Measurements from ENCODE around the gene SSTR4.

Gene SSTR4

DNA sequence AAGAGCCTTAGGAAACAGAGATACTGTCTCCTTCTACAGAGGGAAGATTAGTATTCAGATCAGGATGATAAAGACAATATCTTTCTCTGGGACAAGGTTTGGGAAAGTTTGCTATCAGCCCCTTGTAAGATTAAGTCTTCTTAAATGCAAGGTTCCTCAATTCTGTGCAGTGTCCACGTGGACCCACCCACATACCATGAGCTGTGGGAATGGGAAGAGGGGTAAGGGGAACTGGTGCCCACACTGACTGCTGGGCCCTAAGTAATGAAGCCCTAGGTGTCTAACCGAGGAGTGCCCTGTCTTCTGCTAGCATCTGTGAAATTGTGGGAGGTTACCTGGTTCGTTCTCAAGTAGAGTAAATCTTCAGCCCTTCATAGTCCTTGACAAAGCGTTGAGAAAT, 5.8 kb upstream of the SSTR4 start:
- Histone ChIP-seq H3K4me1 (ENCODE audit: control insufficient read depth, insufficient read depth, low read length, poor library complexity, severe bottlenecking) (no peaks in the 10 kb centered on the region), H3K9me3 (ENCODE audit: control insufficient read depth, low read length) (no peaks in the 10 kb centered on the region), H3K4me3 (ENCODE audit: extremely low read depth, insufficient read depth, low read length, poor library complexity, severe bottlenecking) (no peak overlapping the region), H3K36me3 (ENCODE audit: control insufficient read depth, insufficient read depth, low read length) (no peaks in the 10 kb centered on the region), H3K27ac (ENCODE audit: low read depth, low read length, severe bottlenecking) (no peak overlapping the region)
- WGBS, 2 experiments (ENCODE audit: insufficient coverage in 2 of 2) = 75 to 86% methylated on average over 1 to 3 of the region's 4 CpGs

DNA sequence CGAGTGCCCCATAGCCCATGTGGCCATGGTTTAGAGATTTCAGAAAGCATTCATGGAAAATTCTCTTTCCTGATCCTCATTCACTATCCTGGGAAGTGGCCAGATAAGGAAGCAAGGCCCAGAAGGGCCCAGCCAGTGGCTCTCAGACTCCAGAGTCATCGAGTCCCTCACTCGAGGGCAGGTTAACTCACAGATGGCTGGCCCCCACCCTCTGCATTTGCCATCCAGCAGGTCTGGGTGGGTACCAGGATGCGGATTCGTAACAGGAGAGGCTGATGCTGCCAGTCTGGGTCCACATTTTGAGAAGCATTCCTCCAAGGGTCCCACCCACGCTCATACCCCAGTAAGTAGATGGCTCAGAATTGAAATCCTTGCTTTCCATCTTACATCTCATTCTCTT, 3.8 kb upstream of the SSTR4 start:
- Histone ChIP-seq H3K4me3 (ENCODE audit: extremely low read depth, insufficient read depth, low read length, poor library complexity, severe bottlenecking) (no peak overlapping the region), H3K4me1 (ENCODE audit: control insufficient read depth, insufficient read depth, low read length, poor library complexity, severe bottlenecking) (no peaks in the 10 kb centered on the region), H3K27ac (ENCODE audit: low read depth, low read length, severe bottlenecking) (no peak overlapping the region), H3K36me3 (ENCODE audit: control insufficient read depth, insufficient read depth, low read length) (no peaks in the 10 kb centered on the region), H3K9me3 (ENCODE audit: control insufficient read depth, low read length) (no peaks in the 10 kb centered on the region)
- WGBS, 2 experiments (ENCODE audit: insufficient coverage in 2 of 2) = 91 to 94% methylated on average over 5 to 6 of the region's 6 CpGs

DNA sequence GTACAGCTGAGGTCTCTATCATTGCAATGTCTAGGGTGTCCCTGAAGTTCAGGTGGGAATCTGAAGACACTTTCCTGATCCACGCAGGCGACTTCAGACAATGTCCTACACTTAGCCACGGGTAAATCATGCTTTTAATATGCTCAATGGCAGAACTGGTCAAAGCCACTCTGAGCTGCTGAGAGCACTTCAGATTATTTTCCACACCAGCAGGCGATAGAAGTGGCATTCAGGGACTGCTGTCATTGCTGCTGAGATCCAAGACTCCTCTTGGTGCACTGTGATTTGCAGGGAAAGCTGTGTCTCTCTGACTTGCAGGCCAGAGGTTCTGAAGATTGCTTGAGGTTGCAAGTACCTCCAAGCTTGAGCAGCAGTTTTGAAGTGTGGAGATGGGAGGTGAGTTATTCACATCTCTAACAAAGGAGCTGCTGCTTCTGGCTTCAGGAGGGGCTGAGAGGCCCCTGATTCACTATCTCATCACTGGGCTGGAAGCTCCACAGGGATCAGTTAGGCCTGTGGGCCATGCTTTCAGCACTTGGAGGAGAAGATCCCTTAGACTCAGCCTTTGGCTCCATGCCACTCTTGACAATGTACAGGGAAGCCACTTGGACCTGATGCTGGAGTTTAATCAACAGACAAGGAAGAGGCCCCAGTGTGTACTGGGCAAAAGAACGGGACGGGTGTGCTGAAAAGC, 2.9 kb upstream of the SSTR4 start:
- no peak overlapping the region for H3K4me3 ChIP-seq (ENCODE audit: extremely low read depth, insufficient read depth, low read length, poor library complexity, severe bottlenecking)
- no peak overlapping the region for H3K27ac ChIP-seq (ENCODE audit: low read depth, low read length, severe bottlenecking)
- H3K9me3 ChIP-seq (ENCODE audit: control insufficient read depth, low read length) = no peaks in the 10 kb centered on the region
- 89 to 97% methylated on average over 6 of the region's 6 CpGs for WGBS, 2 experiments (ENCODE audit: insufficient coverage in 2 of 2)
- H3K4me1 ChIP-seq (ENCODE audit: control insufficient read depth, insufficient read depth, low read length, poor library complexity, severe bottlenecking) = no peaks in the 10 kb centered on the region
- no peaks in the 10 kb centered on the region for H3K36me3 ChIP-seq (ENCODE audit: control insufficient read depth, insufficient read depth, low read length)

DNA sequence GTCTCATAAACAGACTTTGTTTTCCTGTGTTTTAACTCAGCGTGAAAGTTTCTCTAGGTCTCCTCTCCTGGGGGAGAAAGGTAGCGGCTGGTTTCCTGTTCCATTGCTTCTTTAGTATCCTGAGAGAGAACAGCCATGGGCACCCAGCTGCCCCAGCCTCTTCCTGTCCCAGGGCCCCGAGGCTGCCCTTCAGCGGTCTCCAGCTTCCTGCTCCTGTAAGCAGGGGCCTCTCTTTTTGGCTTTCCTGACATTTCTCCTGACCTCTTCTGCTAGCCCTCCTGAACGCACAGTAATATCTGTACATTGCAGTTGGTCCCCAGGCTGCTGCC, 2.4 kb upstream of the SSTR4 start:
- H3K36me3 ChIP-seq (ENCODE audit: control insufficient read depth, insufficient read depth, low read length) = no peaks in the 10 kb centered on the region
- H3K9me3 ChIP-seq (ENCODE audit: control insufficient read depth, low read length) = no peaks in the 10 kb centered on the region
- H3K4me1 ChIP-seq (ENCODE audit: control insufficient read depth, insufficient read depth, low read length, poor library complexity, severe bottlenecking) = no peaks in the 10 kb centered on the region
- no peak overlapping the region for H3K4me3 ChIP-seq (ENCODE audit: extremely low read depth, insufficient read depth, low read length, poor library complexity, severe bottlenecking)
- WGBS, 2 experiments (ENCODE audit: insufficient coverage in 2 of 2) = 90 to 93% methylated on average over 4 to 5 of the region's 5 CpGs
- no peak overlapping the region for H3K27ac ChIP-seq (ENCODE audit: low read depth, low read length, severe bottlenecking)

DNA sequence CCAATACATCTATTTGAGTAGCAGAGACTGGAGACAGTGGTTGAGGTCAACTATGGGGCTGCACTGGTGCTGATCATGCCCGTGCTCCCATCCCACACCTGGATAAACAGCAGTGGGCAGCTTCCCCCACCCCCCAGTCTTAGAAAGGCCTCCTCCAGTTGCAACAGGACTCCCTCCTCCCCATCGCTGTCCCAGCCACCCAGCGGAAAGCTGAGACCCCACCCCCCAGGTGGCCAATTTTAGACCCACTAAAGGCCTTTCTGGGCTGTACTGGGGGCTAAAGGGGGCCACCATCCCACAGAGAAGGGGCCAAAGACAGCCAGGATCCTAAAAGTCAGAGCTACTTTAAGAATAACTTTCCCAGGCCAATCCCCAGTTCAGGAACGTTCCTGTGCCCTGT, 1.2 kb upstream of the SSTR4 start:
- Histone ChIP-seq H3K36me3 (ENCODE audit: control insufficient read depth, insufficient read depth, low read length) (no peaks in the 10 kb centered on the region), H3K4me3 (ENCODE audit: extremely low read depth, insufficient read depth, low read length, poor library complexity, severe bottlenecking) (no peak overlapping the region), H3K27ac (ENCODE audit: low read depth, low read length, severe bottlenecking) (no peak overlapping the region), H3K9me3 (ENCODE audit: control insufficient read depth, low read length) (no peaks in the 10 kb centered on the region), H3K4me1 (ENCODE audit: control insufficient read depth, insufficient read depth, low read length, poor library complexity, severe bottlenecking) (no peaks in the 10 kb centered on the region)
- WGBS, 2 experiments (ENCODE audit: insufficient coverage in 2 of 2) = 90 to 96% methylated on average over 3 of the region's 4 CpGs

DNA sequence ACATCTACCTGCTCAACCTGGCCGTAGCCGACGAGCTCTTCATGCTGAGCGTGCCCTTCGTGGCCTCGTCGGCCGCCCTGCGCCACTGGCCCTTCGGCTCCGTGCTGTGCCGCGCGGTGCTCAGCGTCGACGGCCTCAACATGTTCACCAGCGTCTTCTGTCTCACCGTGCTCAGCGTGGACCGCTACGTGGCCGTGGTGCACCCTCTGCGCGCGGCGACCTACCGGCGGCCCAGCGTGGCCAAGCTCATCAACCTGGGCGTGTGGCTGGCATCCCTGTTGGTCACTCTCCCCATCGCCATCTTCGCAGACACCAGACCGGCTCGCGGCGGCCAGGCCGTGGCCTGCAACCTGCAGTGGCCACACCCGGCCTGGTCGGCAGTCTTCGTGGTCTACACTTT, 619 bp downstream of the SSTR4 start:
- 95 to 96% methylated on average over 37 of the region's 41 CpGs for WGBS, 2 experiments (ENCODE audit: insufficient coverage in 2 of 2)
- H3K9me3 ChIP-seq (ENCODE audit: control insufficient read depth, low read length) = no peaks in the 10 kb centered on the region
- no peak overlapping the region for H3K4me3 ChIP-seq (ENCODE audit: extremely low read depth, insufficient read depth, low read length, poor library complexity, severe bottlenecking)
- no peaks in the 10 kb centered on the region for H3K36me3 ChIP-seq (ENCODE audit: control insufficient read depth, insufficient read depth, low read length)
- peaks cover 8% of the 10 kb centered on the region for H3K4me1 ChIP-seq (ENCODE audit: control insufficient read depth, insufficient read depth, low read length, poor library complexity, severe bottlenecking)
- H3K27ac ChIP-seq (ENCODE audit: low read depth, low read length, severe bottlenecking) = no peak overlapping the region

DNA sequence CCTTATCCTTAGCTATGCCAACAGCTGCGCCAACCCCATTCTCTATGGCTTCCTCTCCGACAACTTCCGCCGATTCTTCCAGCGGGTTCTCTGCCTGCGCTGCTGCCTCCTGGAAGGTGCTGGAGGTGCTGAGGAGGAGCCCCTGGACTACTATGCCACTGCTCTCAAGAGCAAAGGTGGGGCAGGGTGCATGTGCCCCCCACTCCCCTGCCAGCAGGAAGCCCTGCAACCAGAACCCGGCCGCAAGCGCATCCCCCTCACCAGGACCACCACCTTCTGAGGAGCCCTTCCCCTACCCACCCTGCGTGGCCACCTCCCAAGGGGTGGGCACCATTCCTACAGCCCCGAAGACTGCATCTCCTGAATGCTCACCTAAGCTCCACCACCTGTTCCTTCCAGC, 1.3 kb downstream of the SSTR4 start:
- H3K4me3 ChIP-seq (ENCODE audit: extremely low read depth, insufficient read depth, low read length, poor library complexity, severe bottlenecking) = no peak overlapping the region
- peaks cover 8% of the 10 kb centered on the region for H3K4me1 ChIP-seq (ENCODE audit: control insufficient read depth, insufficient read depth, low read length, poor library complexity, severe bottlenecking)
- no peaks in the 10 kb centered on the region for H3K9me3 ChIP-seq (ENCODE audit: control insufficient read depth, low read length)
- H3K36me3 ChIP-seq (ENCODE audit: control insufficient read depth, insufficient read depth, low read length) = no peaks in the 10 kb centered on the region
- 87 to 95% methylated on average over 6 to 9 of the region's 11 CpGs for WGBS, 2 experiments (ENCODE audit: insufficient coverage in 2 of 2)
- no peak overlapping the region for H3K27ac ChIP-seq (ENCODE audit: low read depth, low read length, severe bottlenecking)

DNA sequence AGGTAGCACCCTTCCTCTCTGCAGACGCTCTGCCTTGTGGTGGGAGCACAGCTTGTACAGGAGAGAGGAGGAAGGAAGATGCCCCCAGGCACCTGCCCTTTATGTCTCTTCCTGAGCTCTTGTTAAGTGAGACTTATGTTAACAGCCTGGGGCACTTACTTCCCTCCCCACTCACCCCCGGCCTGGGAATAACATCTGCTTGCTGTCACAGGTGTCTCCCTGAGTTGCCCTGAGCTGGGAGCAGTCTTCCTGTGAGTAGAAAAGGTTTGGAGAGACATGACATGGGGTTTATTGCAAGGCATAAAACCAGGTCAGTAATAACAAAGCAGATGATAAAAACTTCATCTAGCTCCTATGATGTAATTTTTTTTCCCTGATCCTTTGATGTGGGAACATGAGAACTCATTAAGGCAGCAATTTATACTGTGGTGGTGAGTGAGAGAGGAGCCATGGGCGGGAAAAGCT, 1.9 kb downstream of the SSTR4 start:
- Histone ChIP-seq H3K27ac (ENCODE audit: low read depth, low read length, severe bottlenecking) (no peak overlapping the region), H3K4me1 (ENCODE audit: control insufficient read depth, insufficient read depth, low read length, poor library complexity, severe bottlenecking) (peaks cover 8% of the 10 kb centered on the region), H3K36me3 (ENCODE audit: control insufficient read depth, insufficient read depth, low read length) (no peaks in the 10 kb centered on the region), H3K9me3 (ENCODE audit: control insufficient read depth, low read length) (no peaks in the 10 kb centered on the region), H3K4me3 (ENCODE audit: extremely low read depth, insufficient read depth, low read length, poor library complexity, severe bottlenecking) (no peak overlapping the region)
- 68% methylated on average over 2 of the region's 3 CpGs; no CpG with 5 or more reads in 1 of the 2 experiments for WGBS, 2 experiments (ENCODE audit: insufficient coverage in 2 of 2)

DNA sequence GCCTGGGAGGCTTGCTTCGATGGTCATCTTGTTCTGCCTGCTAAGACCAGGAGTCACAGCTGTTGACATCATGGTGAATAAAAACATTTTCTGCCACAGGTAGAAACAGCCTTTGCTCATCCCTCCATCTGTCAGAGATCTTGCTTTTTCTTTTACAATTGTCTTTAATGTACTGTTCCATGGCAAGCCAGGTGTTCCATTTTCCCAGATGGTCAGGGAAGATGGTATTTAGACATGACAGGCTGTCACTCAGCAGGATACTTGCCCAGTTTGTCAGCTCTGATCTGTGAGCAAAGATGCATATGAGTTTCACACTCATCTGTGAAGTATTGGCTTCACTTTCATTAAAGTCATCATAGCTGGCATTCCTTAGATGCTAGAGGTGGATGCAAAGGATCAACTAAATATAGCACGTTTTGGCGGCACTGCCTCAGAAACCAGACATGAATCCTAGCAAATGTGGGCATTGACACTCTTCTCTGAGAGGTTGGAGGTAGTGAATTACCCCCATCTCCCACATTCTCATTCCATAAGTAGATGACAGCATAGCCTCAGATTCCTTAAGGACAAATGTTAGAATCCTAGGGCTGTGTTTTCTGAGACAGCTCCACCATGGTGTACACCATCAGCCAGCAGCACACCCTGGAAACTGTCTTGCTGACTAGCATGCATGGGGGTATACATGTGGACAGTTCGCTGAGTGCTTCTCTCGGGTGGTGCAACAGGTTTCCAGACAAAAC, 4.2 kb downstream of the SSTR4 start:
- H3K36me3 ChIP-seq (ENCODE audit: control insufficient read depth, insufficient read depth, low read length) = no peaks in the 10 kb centered on the region
- peaks cover 8% of the 10 kb centered on the region for H3K4me1 ChIP-seq (ENCODE audit: control insufficient read depth, insufficient read depth, low read length, poor library complexity, severe bottlenecking)
- 83 to 94% methylated on average over 2 to 3 of the region's 5 CpGs for WGBS, 2 experiments (ENCODE audit: insufficient coverage in 2 of 2)
- no peak overlapping the region for H3K27ac ChIP-seq (ENCODE audit: low read depth, low read length, severe bottlenecking)
- no peak overlapping the region for H3K4me3 ChIP-seq (ENCODE audit: extremely low read depth, insufficient read depth, low read length, poor library complexity, severe bottlenecking)
- H3K9me3 ChIP-seq (ENCODE audit: control insufficient read depth, low read length) = no peaks in the 10 kb centered on the region

DNA sequence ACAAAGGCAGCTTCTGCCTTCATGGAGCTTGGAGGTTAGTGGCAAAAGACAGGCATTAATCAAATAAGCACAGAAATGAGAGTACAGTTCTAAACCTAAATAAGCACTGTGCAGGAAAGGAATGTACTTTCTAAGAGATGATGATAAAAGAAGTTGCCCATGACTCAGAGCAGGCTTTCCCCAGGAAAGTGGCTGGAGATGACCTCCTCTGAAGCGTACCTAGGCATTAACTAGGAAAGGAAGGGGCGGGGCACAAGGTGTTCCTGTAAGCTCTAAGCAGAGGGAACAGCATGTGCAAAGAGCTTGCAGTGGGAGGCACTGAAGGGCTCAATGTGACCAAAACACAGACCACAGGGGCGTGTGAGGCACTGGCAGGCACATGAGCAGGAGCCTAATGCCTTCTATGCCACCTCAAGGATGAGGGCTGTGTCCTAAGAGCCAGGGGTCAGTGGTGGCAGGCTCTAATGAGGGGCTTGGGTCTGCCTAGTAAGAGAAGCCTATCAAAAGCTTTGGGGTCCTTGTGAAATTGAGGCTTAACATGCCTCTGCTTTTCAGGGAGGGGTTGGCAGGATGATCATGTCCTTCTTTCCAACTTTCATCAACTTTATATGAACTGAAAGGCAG, 4.9 kb downstream of the SSTR4 start:
- no peak overlapping the region for H3K27ac ChIP-seq (ENCODE audit: low read depth, low read length, severe bottlenecking)
- no peaks in the 10 kb centered on the region for H3K36me3 ChIP-seq (ENCODE audit: control insufficient read depth, insufficient read depth, low read length)
- H3K9me3 ChIP-seq (ENCODE audit: control insufficient read depth, low read length) = no peaks in the 10 kb centered on the region
- peaks cover 8% of the 10 kb centered on the region for H3K4me1 ChIP-seq (ENCODE audit: control insufficient read depth, insufficient read depth, low read length, poor library complexity, severe bottlenecking)
- H3K4me3 ChIP-seq (ENCODE audit: extremely low read depth, insufficient read depth, low read length, poor library complexity, severe bottlenecking) = no peak overlapping the region
- WGBS, 2 experiments (ENCODE audit: insufficient coverage in 2 of 2) = 70 to 77% methylated on average over 3 of the region's 3 CpGs

DNA sequence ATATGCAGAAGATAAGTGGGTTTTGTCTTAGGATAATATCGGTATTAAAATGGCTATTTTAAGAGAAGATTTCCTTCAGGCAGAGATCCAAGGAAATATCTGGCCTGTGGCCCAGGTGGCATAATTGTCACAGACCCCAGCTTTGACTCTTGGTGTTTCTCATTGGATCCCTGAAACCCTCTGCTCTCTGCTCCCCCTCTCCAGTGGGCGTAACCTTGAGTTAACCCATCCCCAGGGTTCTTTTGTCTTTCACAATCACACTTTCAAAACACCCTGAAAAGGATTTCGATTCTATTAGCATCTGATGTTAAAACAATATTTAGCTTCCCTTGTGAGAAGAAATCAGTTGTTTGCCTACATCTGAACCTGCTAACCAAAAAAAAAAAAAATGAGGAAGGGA, 7.2 kb downstream of the SSTR4 start:
- Histone ChIP-seq H3K27ac (ENCODE audit: low read depth, low read length, severe bottlenecking) (no peak overlapping the region), H3K4me1 (ENCODE audit: control insufficient read depth, insufficient read depth, low read length, poor library complexity, severe bottlenecking) (peaks cover 8% of the 10 kb centered on the region), H3K36me3 (ENCODE audit: control insufficient read depth, insufficient read depth, low read length) (peaks cover 2% of the 10 kb centered on the region), H3K4me3 (ENCODE audit: extremely low read depth, insufficient read depth, low read length, poor library complexity, severe bottlenecking) (no peak overlapping the region), H3K9me3 (ENCODE audit: control insufficient read depth, low read length) (no peaks in the 10 kb centered on the region)
- WGBS, 2 experiments (ENCODE audit: insufficient coverage in 2 of 2) = 60 to 72% methylated on average over 2 of the region's 3 CpGs
